ENCODE measurements around the gene CNGA2. TPM values are rescaled to one million over a fixed set of nuclear protein-coding genes. Genes with fewer than 3 reads are reported as not detected.

Gene CNGA2
- total and polyA plus RNA-seq, 4 donors: not detected

- H3K4me3 ChIP-seq (ENCODE audit: low read depth, low read length): no peak overlapping the region
- no peaks in the 10 kb centered on the region for H3K36me3 ChIP-seq (ENCODE audit: control insufficient read depth, insufficient read depth, low read length)
- no peak for DNase-seq (ENCODE audit: low read depth in 4 of 6, low spot score in 6 of 6)
- 56% methylated on average over 2 of the region's 2 CpGs for WGBS (ENCODE audit: insufficient coverage)
- H3K4me1 ChIP-seq (ENCODE audit: control insufficient read depth, insufficient read depth, low read length): no peaks in the 10 kb centered on the region
- H3K27ac ChIP-seq (ENCODE audit: low read depth, low read length): no peak overlapping the region
- no peaks in the 10 kb centered on the region for H3K27me3 ChIP-seq (ENCODE audit: control insufficient read depth, insufficient read depth, low read length)
- H3K9me3 ChIP-seq (ENCODE audit: control insufficient read depth, insufficient read depth, low read length): no peaks in the 10 kb centered on the region
Observed at GRCh38 chrX:151710457-151710856, 24.1 kb upstream of the CNGA2 start.

- H3K9me3 ChIP-seq (ENCODE audit: control insufficient read depth, insufficient read depth, low read length): no peaks in the 10 kb centered on the region
- no peak for DNase-seq (ENCODE audit: low read depth in 4 of 6, low spot score in 6 of 6)
- no peaks in the 10 kb centered on the region for H3K4me1 ChIP-seq (ENCODE audit: control insufficient read depth, insufficient read depth, low read length)
- H3K36me3 ChIP-seq (ENCODE audit: control insufficient read depth, insufficient read depth, low read length): no peaks in the 10 kb centered on the region
- no peak overlapping the region for H3K4me3 ChIP-seq (ENCODE audit: low read depth, low read length)
- WGBS (ENCODE audit: insufficient coverage): 55% methylated on average over 5 of the region's 5 CpGs
- H3K27ac ChIP-seq (ENCODE audit: low read depth, low read length): no peak overlapping the region
- H3K27me3 ChIP-seq (ENCODE audit: control insufficient read depth, insufficient read depth, low read length): no peaks in the 10 kb centered on the region
Observed at GRCh38 chrX:151711154-151711553, 23.4 kb upstream of the CNGA2 start.

GRCh38 chrX:151711787-151712186, 22.8 kb upstream of the CNGA2 start:
- no peak for DNase-seq (ENCODE audit: low read depth in 4 of 6, low spot score in 6 of 6)
- H3K4me3 ChIP-seq (ENCODE audit: low read depth, low read length): no peak overlapping the region
- no peaks in the 10 kb centered on the region for H3K27me3 ChIP-seq (ENCODE audit: control insufficient read depth, insufficient read depth, low read length)
- H3K9me3 ChIP-seq (ENCODE audit: control insufficient read depth, insufficient read depth, low read length): no peaks in the 10 kb centered on the region
- H3K36me3 ChIP-seq (ENCODE audit: control insufficient read depth, insufficient read depth, low read length): no peaks in the 10 kb centered on the region
- no peak overlapping the region for H3K27ac ChIP-seq (ENCODE audit: low read depth, low read length)
- no peaks in the 10 kb centered on the region for H3K4me1 ChIP-seq (ENCODE audit: control insufficient read depth, insufficient read depth, low read length)
- no CpG with 5 or more reads among the region's 2 CpGs for WGBS (ENCODE audit: insufficient coverage)

- H3K27ac ChIP-seq (ENCODE audit: low read depth, low read length): no peak overlapping the region
- H3K27me3 ChIP-seq (ENCODE audit: control insufficient read depth, insufficient read depth, low read length): no peaks in the 10 kb centered on the region
- H3K9me3 ChIP-seq (ENCODE audit: control insufficient read depth, insufficient read depth, low read length): no peaks in the 10 kb centered on the region
- DNase-seq (ENCODE audit: low read depth in 4 of 6, low spot score in 6 of 6): no peak
- no peak overlapping the region for H3K4me3 ChIP-seq (ENCODE audit: low read depth, low read length)
- no peaks in the 10 kb centered on the region for H3K4me1 ChIP-seq (ENCODE audit: control insufficient read depth, insufficient read depth, low read length)
- 55% methylated on average over 3 of the region's 3 CpGs for WGBS (ENCODE audit: insufficient coverage)
- no peaks in the 10 kb centered on the region for H3K36me3 ChIP-seq (ENCODE audit: control insufficient read depth, insufficient read depth, low read length)
Observed at GRCh38 chrX:151712253-151712652, 22.3 kb upstream of the CNGA2 start.

GRCh38 chrX:151713849-151714248, 20.7 kb upstream of the CNGA2 start:
- WGBS (ENCODE audit: insufficient coverage): 67% methylated on average over 2 of the region's 3 CpGs
- H3K9me3 ChIP-seq (ENCODE audit: control insufficient read depth, insufficient read depth, low read length): no peaks in the 10 kb centered on the region

GRCh38 chrX:151714362-151714761, 20.2 kb upstream of the CNGA2 start:
- Histone ChIP-seq H3K4me1 (ENCODE audit: control insufficient read depth, insufficient read depth, low read length) (no peaks in the 10 kb centered on the region), H3K9me3 (ENCODE audit: control insufficient read depth, insufficient read depth, low read length) (no peaks in the 10 kb centered on the region), H3K27ac (ENCODE audit: low read depth, low read length) (no peak overlapping the region), H3K4me3 (ENCODE audit: low read depth, low read length) (no peak overlapping the region), H3K36me3 (ENCODE audit: control insufficient read depth, insufficient read depth, low read length) (no peaks in the 10 kb centered on the region), H3K27me3 (ENCODE audit: control insufficient read depth, insufficient read depth, low read length) (no peaks in the 10 kb centered on the region)
- no peak for DNase-seq (ENCODE audit: low read depth in 4 of 6, low spot score in 6 of 6)
- WGBS (ENCODE audit: insufficient coverage): 61% methylated on average over 4 of the region's 5 CpGs

More at GRCh38 chrX:151713849-151714248, 20.7 kb upstream of the CNGA2 start:
- Histone ChIP-seq H3K27me3 (ENCODE audit: control insufficient read depth, insufficient read depth, low read length) (no peaks in the 10 kb centered on the region), H3K4me3 (ENCODE audit: low read depth, low read length) (no peak overlapping the region), H3K36me3 (ENCODE audit: control insufficient read depth, insufficient read depth, low read length) (no peaks in the 10 kb centered on the region), H3K27ac (ENCODE audit: low read depth, low read length) (no peak overlapping the region), H3K4me1 (ENCODE audit: control insufficient read depth, insufficient read depth, low read length) (no peaks in the 10 kb centered on the region)
- DNase-seq (ENCODE audit: low read depth in 4 of 6, low spot score in 6 of 6): no peak

- 60% methylated on average over 1 of the region's 3 CpGs for WGBS (ENCODE audit: insufficient coverage)
- Histone ChIP-seq H3K36me3 (ENCODE audit: control insufficient read depth, insufficient read depth, low read length) (no peaks in the 10 kb centered on the region), H3K27ac (ENCODE audit: low read depth, low read length) (no peak within 1 kb of the TSS), H3K4me1 (ENCODE audit: control insufficient read depth, insufficient read depth, low read length) (no peaks in the 10 kb centered on the region), H3K4me3 (ENCODE audit: low read depth, low read length) (no peak within 1 kb of the TSS), H3K27me3 (ENCODE audit: control insufficient read depth, insufficient read depth, low read length) (no peaks in the 10 kb centered on the region), H3K9me3 (ENCODE audit: control insufficient read depth, insufficient read depth, low read length) (no peaks in the 10 kb centered on the region)
- DNase-seq (ENCODE audit: low read depth in 4 of 6, low spot score in 6 of 6): no peak
Observed at GRCh38 chrX:151715752-151716151, 18.8 kb upstream of the CNGA2 start, which contains the start of gene FATE1. Gene FATE1 (plus strand): TSS chrX:151716035. CDS start chrX:151716120, 85 bp downstream.

- DNase-seq (ENCODE audit: low read depth in 4 of 6, low spot score in 6 of 6): peak in 2 of 6 donors; percentile 32 to 51
- H3K4me1 ChIP-seq (ENCODE audit: control insufficient read depth, insufficient read depth, low read length): peaks cover 9% of the 10 kb centered on the region
- H3K4me3 ChIP-seq (ENCODE audit: low read depth, low read length): no peak overlapping the region
- peaks cover 5% of the 10 kb centered on the region for H3K27me3 ChIP-seq (ENCODE audit: control insufficient read depth, insufficient read depth, low read length)
- WGBS (ENCODE audit: insufficient coverage): 28% methylated on average over 22 of the region's 24 CpGs
- no peak overlapping the region for H3K27ac ChIP-seq (ENCODE audit: low read depth, low read length)
- H3K9me3 ChIP-seq (ENCODE audit: control insufficient read depth, insufficient read depth, low read length): no peaks in the 10 kb centered on the region
- no peaks in the 10 kb centered on the region for H3K36me3 ChIP-seq (ENCODE audit: control insufficient read depth, insufficient read depth, low read length)
Observed at GRCh38 chrX:151722241-151722846, 12.2 kb upstream of the CNGA2 start.

- 83% methylated on average over 5 of the region's 7 CpGs for WGBS (ENCODE audit: insufficient coverage)
Observed at GRCh38 chrX:151723156-151723760, 11.3 kb upstream of the CNGA2 start.

More at GRCh38 chrX:151723156-151723760, 11.3 kb upstream of the CNGA2 start:
- H3K27me3 ChIP-seq (ENCODE audit: control insufficient read depth, insufficient read depth, low read length): peaks cover 5% of the 10 kb centered on the region
- H3K4me3 ChIP-seq (ENCODE audit: low read depth, low read length): no peak overlapping the region
- no peak for DNase-seq (ENCODE audit: low read depth in 4 of 6, low spot score in 6 of 6)
- H3K4me1 ChIP-seq (ENCODE audit: control insufficient read depth, insufficient read depth, low read length): peaks cover 9% of the 10 kb centered on the region
- no peaks in the 10 kb centered on the region for H3K9me3 ChIP-seq (ENCODE audit: control insufficient read depth, insufficient read depth, low read length)
- H3K36me3 ChIP-seq (ENCODE audit: control insufficient read depth, insufficient read depth, low read length): no peaks in the 10 kb centered on the region
- no peak overlapping the region for H3K27ac ChIP-seq (ENCODE audit: low read depth, low read length)

All from spinal cord (tissue), 10 donors.